ENCODE measurements around the gene CECR2.
"Not testable (repeated sequence)": the region's sequence is repeated elsewhere in the genome, so short reads cannot be mapped to it uniquely, and the experiment has no call there.

The CECR2 gene

DNA sequence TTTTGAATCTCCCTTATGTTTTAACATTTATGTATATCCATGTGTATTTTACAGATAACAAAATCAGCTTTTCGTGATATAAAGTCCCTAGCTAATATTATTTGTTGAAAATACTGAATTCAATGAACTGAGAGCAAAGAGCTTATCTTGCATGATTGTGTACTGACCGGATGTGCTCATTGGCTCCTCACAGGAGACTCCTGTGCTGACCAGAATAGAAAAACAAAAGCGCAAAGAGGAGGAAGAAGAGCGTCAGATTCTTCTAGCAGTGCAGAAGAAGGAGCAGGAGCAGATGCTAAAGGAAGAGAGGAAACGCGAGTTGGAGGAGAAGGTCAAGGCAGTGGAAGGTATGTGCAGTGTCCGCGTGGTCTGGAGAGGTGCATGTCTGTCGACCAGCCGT is 154.7 kb downstream of the CECR2 start:
- DNase-seq, result no peak

DNA sequence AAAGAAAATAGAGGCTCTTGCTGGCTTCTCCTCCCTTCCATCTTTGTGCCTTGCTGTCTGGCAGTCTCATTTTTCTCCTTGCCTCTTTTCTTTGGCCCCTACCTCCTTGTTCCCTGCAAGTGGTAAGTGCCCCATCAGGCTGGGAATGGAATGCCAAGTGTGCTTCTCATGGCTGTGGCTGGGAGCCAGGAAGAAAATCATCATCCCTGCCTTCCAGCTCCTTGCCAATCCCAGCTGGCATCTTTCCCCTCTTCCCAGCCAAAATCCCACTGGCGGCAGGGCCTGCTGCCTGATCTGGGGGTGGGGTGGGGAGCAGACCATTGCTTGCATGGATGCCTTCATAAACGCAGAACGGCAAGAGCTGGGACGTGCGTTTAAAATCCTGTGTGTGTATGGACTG is 167.0 kb downstream of the CECR2 start:
- DNase-seq, result no peak

DNA sequence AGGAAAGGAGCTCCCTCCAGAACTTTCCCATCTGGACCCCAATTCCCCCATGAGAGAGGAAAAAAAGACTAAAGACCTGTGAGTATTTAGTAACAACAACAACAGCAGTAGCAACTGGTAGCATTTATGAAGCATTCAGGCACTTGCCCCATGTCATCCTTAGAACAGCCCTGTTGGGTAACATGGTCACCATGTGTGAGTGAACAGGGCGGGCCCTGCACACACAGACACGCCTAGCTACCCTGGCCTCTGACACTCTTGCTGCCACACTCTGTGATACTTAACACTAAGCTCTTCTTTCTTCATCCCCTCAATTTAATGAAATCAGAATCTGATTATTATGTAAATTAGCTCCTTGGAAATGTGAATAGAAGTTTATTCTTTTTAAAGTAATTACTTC is 167.9 kb downstream of the CECR2 start:
- no peak for DNase-seq

DNA sequence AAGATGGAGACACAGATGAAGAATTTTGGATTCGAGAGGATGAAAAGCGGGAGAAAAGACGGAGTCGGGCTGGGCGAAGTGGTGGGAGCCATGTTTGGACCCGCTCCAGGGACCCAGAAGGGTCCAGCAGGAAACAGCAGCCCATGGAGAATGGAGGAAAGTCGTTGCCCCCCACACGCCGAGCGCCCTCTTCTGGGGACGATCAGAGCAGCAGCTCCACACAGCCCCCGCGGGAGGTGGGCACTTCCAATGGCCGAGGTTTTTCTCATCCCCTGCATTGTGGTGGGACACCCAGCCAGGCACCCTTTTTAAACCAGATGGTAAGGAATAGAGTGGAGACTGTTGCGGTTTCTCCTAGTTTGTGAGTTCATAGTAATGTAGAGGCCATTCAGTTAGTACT is 171.2 kb downstream of the CECR2 start:
- DNase-seq, result no peak

DNA sequence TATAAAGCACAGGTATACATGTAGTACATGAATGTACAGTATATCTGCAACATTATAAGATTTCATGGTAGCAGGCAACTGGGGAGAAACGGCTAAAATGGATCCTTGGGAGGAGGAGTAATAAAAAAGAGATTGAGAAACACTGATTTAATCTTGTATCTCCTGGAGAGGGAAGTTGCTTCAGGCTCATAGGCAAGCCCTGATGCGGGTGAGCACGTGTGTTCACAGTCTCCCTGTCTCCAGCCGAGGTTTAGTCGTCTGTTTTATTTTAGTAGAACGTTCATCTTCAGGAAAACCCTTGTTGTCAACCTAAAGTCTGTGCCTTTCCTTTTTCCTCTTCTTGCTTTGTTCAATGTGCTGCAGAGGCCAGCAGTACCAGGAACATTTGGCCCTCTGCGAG is 172.2 kb downstream of the CECR2 start:
- DNase-seq, result no peak

DNA sequence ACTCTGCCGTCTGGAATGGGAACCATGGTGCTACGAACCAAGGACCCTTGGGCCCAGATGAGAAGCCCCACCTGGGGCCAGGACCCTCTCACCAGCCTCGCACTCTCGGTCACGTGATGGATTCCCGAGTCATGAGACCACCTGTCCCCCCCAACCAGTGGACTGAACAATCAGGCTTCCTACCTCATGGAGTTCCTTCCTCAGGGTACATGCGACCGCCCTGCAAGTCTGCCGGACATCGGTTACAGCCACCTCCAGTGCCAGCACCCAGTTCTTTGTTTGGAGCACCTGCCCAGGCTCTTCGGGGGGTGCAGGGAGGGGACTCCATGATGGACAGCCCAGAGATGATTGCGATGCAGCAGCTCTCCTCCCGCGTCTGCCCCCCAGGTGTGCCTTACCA is 173.2 kb downstream of the CECR2 start:
- DNase-seq, result no peak

DNA sequence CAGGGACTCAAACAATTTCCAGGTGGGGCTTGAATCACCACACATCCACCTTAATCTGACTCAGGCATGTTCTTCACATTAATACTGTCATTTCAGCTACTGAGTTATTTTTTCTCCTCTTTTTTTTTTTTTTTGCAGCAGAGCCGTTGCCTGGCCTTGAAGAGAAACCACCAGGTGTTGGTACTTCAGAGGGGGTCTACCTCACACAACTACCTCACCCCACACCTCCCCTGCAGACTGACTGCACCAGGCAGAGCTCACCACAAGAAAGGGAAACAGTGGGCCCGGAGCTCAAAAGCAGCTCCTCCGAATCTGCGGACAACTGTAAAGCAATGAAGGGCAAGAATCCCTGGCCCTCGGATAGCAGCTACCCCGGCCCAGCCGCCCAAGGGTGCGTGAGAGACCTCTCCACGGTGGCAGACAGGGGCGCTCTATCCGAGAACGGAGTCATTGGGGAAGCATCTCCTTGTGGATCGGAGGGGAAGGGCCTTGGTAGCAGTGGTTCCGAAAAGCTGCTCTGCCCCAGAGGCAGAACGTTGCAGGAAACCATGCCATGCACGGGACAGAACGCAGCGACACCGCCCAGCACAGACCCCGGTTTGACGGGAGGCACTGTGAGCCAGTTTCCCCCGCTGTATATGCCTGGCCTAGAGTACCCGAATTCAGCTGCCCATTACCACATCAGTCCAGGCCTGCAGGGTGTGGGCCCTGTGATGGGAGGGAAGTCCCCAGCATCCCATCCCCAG is 178.9 kb downstream of the CECR2 start:
- DNase-seq, result no peak

DNA sequence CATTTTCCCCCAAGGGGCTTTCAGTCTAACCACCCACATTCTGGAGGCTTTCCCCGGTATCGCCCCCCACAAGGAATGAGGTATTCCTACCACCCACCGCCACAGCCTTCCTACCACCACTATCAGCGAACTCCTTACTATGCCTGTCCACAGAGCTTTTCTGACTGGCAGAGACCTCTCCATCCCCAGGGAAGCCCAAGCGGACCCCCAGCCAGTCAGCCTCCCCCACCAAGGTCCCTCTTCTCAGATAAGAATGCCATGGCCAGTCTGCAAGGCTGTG is 179.4 kb downstream of the CECR2 start:
- DNase-seq, result no peak

DNA sequence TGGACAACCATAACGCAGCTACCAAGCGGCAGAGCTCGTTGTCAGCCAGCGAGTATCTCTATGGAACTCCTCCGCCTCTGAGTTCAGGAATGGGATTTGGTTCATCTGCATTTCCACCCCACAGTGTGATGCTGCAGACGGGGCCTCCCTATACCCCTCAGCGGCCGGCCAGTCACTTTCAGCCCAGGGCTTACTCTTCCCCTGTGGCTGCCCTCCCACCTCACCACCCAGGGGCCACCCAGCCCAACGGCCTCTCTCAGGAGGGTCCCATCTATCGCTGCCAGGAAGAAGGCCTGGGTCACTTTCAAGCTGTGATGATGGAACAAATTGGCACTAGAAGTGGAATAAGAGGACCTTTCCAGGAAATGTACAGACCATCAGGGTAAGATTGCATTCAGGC is 179.9 kb downstream of the CECR2 start:
- DNase-seq, result no peak

DNA sequence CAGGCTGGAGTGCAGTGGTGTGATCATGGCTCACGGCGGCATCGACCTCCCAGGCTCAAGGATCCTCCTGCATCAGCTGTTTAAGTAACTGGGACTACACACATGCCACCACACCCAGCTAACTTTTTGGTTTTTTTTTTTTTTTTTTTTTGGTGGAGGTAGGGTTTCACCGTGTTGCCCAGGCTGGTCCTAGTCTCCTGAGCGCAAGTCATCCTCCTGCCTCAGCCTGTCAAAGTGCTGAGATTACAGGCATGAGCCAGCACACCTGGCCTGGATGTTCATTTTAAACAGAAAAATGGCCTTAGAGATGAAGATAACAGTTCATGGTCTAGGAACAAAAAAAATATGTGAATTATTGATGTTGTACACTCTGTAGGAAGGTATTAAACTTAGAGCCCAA is 180.4 kb downstream of the CECR2 start:
- DNase-seq, result no peak

DNA sequence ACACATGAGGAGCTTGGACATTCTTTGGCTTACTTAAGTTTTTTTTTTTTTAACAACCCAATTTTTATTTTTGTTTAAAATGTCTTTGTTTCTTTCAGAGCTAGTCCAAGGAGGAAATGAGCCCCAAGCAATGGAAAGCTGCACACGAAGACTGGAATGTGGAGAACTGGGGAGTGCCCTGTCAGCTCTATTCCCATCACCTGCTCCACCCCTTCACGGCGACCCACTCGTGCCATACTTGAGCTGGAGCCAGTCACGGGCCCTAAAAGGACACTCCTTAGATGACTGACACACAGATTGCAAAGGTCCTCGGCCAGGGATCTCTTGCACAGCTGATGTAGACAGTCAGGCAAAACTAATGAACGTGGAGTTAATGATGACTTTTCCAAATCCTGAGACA is 183.5 kb downstream of the CECR2 start:
- DNase-seq, result no peak

DNA sequence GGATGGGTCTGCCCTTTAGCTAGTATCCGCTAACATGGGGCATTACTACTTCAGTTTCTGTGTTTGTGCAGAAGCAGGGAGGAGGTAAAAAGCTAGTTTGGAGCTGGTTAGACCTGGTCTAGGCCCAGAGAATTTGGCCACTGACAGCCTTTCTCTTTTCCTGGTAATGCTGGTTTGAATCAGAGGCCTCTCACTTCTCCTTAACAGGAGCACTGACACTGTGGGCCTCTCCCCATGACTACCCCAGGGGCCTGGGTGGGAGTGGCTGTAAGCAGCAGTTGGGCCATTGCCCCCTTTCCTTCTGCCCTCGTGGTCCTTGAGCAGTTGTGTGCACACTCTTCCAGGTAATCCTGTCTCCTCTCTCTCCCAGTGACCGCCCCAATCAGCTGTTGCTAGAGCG is 185.6 kb downstream of the CECR2 start:
- no peak for DNase-seq

DNA sequence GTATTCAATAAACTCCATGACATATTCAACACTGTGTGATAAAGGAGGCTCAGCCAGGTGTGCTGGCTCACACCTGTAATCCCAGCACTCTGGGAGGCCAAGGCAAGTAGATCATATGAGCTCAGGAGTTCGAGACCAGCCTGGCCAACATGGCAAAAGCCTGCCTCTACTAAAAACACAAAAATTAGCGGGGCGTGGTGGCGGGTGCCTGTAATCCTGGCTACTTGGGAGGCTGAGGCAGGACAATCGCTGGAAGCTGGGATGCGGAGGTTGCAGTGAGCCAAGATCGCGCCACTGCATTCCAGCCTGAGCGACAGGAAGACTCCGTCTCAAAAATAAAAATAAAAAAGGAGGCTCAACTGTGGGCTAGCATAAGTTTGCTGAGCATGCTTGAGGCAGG is 189.9 kb downstream of the CECR2 start:
- DNase-seq, result no peak

DNA sequence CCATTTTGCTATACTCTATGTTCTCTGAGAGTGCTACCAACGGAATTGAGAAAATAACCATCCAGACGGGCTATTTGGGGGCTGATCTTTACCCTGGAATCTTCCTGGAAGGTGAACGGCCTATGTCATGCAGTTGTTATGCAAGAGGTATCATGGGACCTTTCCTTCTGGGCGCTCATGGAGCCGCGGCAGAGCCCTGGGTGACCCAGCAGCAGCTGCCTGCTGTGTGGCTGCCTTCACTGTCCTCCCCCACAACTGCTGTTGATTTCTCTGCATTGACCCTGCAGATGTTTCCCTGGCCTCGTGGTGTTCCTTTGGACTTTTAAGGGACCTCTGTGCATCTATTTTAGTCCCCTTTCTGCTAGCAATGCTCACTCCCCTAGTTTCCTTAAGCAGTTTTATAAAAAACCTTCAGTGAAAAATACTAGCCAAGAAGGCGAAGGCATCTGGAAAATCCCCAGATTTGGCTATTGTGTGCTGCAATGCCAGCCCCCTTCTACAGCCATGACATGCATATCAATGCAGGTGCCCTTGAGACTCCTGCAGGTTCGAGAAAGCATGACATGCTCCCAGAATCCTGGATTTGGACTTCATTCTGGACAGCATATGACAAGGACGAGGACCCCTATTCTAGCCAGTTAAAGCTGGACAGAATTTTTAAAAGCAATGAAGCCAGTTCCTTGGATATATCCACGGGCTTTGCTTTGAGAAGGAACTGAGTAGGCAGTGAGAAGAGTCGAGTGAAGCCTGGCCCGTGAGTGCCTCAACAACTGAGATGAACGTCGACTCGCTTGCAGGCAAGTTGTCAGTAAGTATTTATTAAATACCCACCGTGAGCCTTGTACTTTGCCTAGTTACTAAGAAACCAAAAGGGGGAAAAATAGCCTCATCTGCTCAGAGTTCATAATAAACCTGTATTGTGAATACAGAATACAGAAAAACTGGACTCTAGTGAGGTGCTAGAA is 193.9 kb downstream of the CECR2 start, which contains the start of gene SLC25A18:
TSS of gene SLC25A18 (plus strand) at position 593 of the 965 bp plus-strand sequence. CDS start 16,447 bp downstream, outside the sequence.
- no peak for DNase-seq

DNA sequence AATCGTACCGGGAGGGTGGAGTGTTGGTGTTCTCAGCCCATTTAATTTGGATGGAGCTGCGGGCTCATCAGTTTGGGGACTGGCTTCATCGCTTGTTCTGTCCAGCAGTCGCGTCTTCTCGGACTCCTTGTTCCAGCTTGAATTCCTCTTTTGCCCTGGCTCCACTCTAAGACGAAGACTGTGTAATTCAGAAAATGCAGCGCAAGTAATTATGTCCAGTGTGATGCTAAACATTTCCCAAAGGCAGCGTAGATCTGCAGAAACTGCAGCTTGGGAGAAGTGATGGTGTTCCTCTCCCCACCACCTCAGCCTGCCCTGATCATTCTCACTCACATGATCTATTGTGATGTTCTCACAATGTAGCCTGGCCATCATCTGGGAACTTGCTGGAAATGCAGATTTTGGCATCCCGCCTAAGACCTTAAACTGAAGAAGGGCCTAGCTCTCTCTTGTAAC is 194.7 kb downstream of the CECR2 start:
- no peak for DNase-seq

DNA sequence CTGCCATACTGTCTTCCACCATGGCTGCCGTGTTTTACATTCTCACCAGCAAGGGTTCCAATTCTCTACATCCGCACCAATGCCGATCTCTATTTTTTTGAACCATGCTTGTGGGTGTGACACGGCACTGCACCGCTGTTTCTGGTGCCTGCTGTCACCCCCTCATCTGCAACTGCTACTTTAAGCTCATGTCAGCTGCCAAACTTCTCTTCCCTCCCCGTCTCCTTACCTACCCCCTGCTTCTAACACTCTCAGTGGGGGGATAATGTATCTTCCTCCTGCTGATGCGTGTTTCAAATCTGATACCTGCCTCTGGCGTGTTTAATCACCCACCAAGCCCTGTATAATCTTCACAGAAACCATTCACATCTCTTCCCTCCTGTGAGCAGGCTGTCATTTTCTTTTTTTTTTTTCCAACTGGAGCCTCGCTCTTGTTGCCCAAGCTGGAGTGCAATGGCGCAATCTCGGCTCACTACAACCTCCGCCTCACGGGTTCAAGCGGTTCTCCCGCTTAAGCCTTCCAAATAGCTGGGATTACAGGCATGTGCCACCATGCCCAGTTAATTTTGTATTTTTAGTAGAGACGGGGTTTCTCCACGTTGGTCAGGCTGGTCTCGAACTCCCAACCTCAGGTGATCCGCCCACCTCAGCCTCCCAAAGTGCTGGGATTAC is 196.9 kb downstream of the CECR2 start:
- not testable (repeated sequence) for DNase-seq

DNA sequence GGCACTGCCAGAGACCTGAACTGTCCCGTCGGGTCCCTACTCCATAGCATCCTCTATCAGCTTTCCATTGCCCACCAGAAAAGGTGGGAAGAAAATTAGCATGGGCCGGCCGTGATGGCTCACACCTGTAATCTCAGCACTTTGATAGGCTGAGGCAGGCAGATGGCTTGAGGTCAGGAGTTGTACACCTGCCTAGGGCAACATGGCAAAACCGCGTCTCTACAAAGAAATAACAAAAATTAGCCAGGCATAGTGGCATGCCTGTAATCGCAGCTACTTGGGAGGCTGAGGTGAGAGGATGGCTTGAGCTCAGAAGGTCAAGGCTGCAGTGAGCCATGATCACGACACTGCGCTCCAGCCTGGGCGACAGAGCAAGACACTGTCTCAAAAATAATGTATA is 197.5 kb downstream of the CECR2 start:
- no peak for DNase-seq

DNA sequence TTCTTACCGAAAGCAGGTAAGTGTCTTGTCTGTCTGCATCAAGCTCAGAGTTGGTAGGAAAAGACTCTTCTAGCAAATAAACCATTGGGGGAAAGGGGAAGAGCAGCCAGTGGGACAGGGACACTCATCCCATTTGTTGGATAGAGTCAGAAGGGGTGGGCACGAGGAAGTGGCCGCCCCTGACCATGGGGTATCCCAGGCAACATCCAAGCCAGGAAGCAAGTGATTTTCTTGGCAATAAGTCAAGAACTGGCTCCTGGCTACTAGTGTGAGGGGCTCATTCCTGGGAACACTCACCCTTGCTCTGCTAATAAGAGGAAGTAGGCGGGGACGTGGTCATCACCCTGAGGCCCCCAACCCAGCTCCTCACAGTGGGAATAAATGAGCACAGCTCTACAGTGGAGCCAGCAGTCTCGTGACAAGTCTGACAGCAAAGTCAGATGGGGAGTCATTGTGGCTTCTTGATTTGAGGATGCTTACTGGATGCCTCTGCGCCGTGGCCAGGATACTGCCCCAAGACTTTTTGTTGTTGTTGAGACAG is 200.8 kb downstream of the CECR2 start:
- DNase-seq, result no peak

DNA sequence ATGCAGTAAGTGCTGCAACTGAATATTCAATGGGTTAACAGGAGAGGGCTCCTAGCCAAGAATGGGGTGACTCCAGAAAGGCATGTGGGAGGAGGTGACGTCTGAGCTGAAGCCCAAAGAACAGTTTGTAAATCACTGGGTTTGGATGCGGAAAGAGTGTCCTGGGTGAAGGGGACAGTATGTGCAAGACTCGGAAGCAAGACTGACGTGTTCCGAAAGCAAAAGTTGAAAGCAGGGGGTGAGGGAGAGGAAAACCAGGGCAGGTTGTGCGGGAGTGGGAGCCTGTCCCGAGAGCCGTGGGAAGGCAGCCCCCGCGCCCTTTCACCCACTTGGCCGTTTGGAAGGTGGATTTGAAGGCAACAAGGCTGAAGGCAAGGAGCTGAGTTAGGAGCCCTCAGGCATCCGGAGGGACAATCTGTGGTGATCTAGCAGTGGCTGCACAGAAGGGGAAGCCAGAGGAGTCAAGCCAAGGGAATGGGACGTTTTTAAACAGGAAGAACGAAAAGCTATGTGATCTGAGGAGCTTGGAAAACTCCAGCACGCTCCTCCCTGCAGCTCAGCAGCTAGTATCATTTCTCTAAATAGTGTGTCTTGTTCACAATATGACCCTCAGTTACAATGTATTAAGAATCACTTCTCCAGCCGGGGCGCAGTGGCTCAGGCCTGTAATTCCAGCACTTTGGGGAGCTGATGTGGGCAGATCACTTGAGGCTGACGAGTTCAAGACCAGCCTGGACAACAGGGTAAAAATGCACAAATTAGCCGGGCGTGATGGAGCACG is 201.8 kb downstream of the CECR2 start:
- no peak for DNase-seq

DNA sequence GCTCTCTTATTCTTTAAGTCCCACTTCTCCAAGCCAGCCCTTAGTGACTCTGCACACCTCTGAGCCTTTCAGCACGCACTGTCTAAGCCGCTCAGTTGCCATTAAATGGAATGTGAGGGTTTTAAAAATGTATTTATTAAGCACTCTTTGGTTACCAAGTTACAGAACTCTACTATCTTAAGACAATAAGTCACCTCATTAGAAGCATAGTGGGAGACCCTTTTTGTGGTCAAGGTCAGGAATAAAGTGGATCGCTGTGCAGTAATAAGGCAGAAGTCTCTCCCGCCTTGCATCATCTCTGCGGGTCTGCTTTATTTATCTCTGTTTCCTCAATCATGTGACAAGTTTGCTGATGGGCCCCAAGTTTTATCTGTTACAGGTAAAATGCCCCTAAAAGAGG is 205.9 kb downstream of the CECR2 start:
- no peak for DNase-seq

DNA sequence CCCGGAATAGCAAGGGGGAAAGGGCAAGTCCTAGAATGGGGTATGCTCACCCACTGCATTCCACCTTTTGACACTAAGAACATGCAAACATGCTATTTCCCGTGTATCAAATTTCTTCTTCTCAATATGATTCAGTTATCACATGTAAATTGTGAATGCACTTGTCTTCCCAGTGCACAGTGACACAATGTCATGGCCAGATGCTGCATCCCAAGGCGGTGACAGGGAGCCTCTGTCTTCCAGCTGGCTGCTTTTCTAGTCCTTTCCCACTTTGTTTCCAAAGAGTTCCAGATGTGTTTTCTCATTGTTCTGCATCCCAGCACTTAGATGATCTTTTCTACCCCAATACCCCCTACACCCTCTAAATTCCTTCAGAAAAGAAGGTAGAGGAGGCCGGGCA is 206.4 kb downstream of the CECR2 start:
- DNase-seq, result no peak

DNA sequence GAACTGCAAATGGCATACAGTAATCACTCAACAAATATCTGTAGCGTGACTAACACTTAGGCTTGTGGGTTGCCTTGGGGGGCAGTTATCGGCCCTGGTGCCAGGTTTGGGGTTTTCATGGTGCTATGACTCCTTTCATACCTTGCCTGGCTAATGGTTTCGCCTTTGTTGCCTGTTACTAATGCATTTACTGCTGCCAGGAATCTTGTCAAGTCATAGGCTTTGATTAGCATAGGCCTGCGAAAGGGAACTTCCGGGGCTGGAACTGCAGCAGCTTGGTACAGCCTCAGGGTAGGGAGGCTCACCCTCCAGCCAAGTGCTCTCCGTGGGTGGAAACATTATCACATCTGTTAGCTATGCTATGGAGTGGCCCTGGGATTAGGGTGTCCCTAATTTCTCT is 207.2 kb downstream of the CECR2 start:
- no peak for DNase-seq
